Hepatocyte (in vitro differentiated cells): ENCODE measurements around the gene ARHGDIG. TPM values are rescaled to one million over a fixed set of nuclear protein-coding genes. Genes with fewer than 3 reads are reported as not detected.

ENCODE experiments used
- DNase-seq: peaks from one replicate; pipeline ENCODE4 v3.0.0-alpha.2; 2016; ENCODE audit warnings: low spot score
- H2AFZ ChIP-seq: fragments of 200-600 bp; sonication (generic); 2 replicates; pipeline ENCODE4 v1.6.0; 2016; ENCODE audit warnings: antibody characterized with exemption, mild to moderate bottlenecking
- H3K27ac ChIP-seq: fragments of 200-600 bp; sonication (generic); 2 replicates; pipeline ENCODE4 v1.5.1; 2016; ENCODE audit warnings: mild to moderate bottlenecking
- H3K27me3 ChIP-seq: fragments of 200-600 bp; sonication (generic); 2 replicates; pipeline ENCODE4 v1.6.1; 2016
- H3K36me3 ChIP-seq: fragments of 200-600 bp; sonication (generic); replicated peaks from 2 replicates; pipeline ENCODE4 v1.5.1; 2016; ENCODE audit warnings: low read depth; ENCODE audit not compliant: insufficient read depth
- H3K4me1 ChIP-seq: fragments of 200-600 bp; sonication (generic); 2 replicates; pipeline ENCODE4 v1.5.1; 2016; ENCODE audit warnings: mild to moderate bottlenecking, moderate library complexity; ENCODE audit not compliant: insufficient read depth
- H3K4me2 ChIP-seq: fragments of 200-600 bp; sonication (generic); 2 replicates; pipeline ENCODE4 v1.6.0; 2016
- H3K4me3 ChIP-seq: fragments of 200-600 bp; sonication (generic); 2 replicates; pipeline ENCODE4 v1.5.1; 2016; ENCODE audit warnings: mild to moderate bottlenecking
- H3K79me2 ChIP-seq: fragments of 200-600 bp; sonication (generic); 2 replicates; pipeline ENCODE4 v1.6.0; 2017; ENCODE audit warnings: mild to moderate bottlenecking
- H3K9me2 ChIP-seq: fragments of 200-600 bp; sonication (generic); replicated peaks from 2 replicates; pipeline ENCODE4 v1.6.0; 2017; ENCODE audit warnings: mild to moderate bottlenecking; ENCODE audit not compliant: insufficient read depth
- H3K9me3 ChIP-seq: fragments of 200-600 bp; sonication (generic); 2 replicates; pipeline ENCODE4 v1.5.1; 2016; ENCODE audit warnings: low read depth, mild to moderate bottlenecking
- H4K20me1 ChIP-seq: fragments of 200-600 bp; sonication (generic); 2 replicates; pipeline ENCODE4 v1.6.0; 2016; ENCODE audit warnings: mild to moderate bottlenecking; ENCODE audit not compliant: insufficient read depth, poor library complexity, severe bottlenecking
- CTCF ChIP-seq: fragments of 200-600 bp; sonication (generic); IDR thresholded peaks from 2 replicates; pipeline ENCODE4 v1.5.1; 2016; ENCODE audit warnings: antibody characterized with exemption, mild to moderate bottlenecking; ENCODE audit not compliant: poor library complexity
- EZH2 ChIP-seq: fragments of 200-600 bp; sonication (generic); IDR thresholded peaks from 2 replicates; pipeline ENCODE4 v1.6.1; 2016; ENCODE audit warnings: antibody characterized with exemption, mild to moderate bottlenecking, borderline replicate concordance
- EZH2phosphoT487 ChIP-seq: fragments of 200-600 bp; sonication (generic); IDR thresholded peaks from one replicate; pipeline ENCODE4 v1.6.1; 2018; ENCODE audit warnings: antibody characterized with exemption, mild to moderate bottlenecking, low read depth, moderate library complexity; ENCODE audit not compliant: unreplicated experiment, severe bottlenecking
- WGBS: methylation state at CpG from one replicate; pipeline ENCODE4 v1.1.6; 2016; ENCODE audit warnings: low lambda C conversion rate; ENCODE audit errors: missing lambda C conversion rate; 5-methylcytosine and 5-hydroxymethylcytosine counted together
- polyA plus RNA-seq: library from polyadenylated mRNA; unstranded; fragments of >200 nt; fragmentation: Nextera tagmentation; extraction: Ambion mirVana; gene quantifications from 2 replicates; pipeline ENCODE4 v1.2.1, GENCODE V29; 2016
- total RNA-seq: library from RNA; depleted of rRNA; stranded (reverse); fragments of >200 nt; gene quantifications from 2 replicates; pipeline ENCODE4 v1.2.3, GENCODE V29; 2014

The ARHGDIG gene
- total and polyA plus RNA-seq, 2 experiments from 2014 or later, result 1.1 TPM; not detected in 1

DNA sequence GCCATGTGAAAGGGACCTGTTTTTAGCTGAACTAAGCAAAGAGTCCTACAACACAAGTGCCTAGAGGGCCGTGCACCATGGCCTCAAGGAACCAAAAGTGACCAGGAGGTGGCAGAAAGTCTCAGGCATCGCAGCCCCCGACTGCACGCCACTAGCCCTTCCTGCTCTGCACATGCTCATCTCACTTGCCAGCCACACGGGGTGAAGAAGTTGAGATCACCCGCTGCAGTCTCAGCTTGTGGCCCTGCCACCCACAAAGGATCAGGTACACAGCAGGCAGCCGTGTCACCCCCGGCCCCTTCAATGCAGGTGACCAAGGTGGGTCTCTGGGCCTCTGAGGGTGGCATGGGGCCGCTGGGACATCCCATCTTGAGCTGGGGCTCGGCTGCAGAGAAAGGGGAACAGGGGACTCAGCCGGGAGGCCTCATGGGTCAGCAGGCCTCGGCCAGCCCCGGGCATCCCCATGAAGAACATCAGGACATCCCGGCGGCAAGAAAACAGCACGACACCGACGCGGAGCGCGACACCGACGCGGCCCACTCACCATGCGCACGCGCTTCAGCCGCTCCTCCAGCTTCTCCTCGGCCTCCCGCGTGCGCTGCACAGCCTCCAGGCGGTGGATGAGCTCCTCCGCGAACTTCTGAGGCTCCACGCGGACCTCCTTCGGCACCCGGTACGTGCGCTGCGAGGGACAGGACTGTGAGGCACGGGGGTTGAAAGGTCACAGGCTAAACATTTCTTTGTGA lies 23.5 kb downstream of the ARHGDIG start:
- Histone ChIP-seq H4K20me1 (no peaks in the 10 kb centered on the region), H3K9me3 (no peaks in the 10 kb centered on the region), H3K9me2 (no peaks in the 10 kb centered on the region), H3K36me3 (no peaks in the 10 kb centered on the region), H3K4me1 (no peaks in the 10 kb centered on the region), H3K27ac (no peak overlapping the region), H3K4me2 (no peak overlapping the region), H2AFZ (no peak overlapping the region), H3K79me2 (no peaks in the 10 kb centered on the region), H3K27me3 (no peaks in the 10 kb centered on the region), H3K4me3 (no peak overlapping the region)
- TF ChIP-seq EZH2phosphoT487 (no peak), CTCF (no peak), EZH2 (no peak)
- DNase-seq, result no peak
- 93% methylated on average over 42 of the region's 43 CpGs for WGBS

DNA sequence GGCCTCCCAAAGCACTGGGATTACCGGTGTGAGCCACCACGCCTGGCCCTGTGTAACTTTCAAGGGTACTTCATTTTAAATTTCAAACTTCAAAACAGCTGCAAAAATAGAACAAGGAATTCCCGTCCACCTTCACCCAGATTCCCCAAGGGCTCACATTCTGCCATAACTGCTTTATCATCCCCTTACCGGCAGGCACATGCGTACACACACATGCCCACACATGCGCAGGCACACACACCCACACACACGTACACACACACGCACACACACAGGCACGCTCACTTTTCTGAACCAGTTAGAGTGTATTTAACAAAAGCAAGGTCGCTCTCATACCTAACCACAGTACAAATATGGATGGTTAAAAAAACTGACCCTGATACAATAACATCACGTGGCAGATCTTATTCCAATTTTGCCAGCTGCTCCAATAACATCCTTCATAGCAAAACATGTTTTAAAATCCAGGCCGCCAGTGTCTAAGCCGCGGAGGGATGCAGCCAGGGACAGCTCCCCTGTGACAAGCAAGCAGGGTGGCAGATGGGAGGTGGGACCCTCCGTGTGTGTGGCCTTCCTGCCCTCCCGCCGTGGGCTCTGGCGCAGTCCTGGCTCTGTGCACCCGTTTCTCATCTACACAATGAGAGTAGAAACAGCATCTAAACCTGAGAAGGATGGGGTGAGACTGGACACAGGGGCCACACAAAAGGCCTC lies 25.7 kb downstream of the ARHGDIG start:
- Histone ChIP-seq H3K79me2 (no peaks in the 10 kb centered on the region), H3K27me3 (no peaks in the 10 kb centered on the region), H4K20me1 (no peaks in the 10 kb centered on the region), H3K36me3 (no peaks in the 10 kb centered on the region), H3K4me2 (no peak overlapping the region), H3K9me3 (no peaks in the 10 kb centered on the region), H3K4me1 (no peaks in the 10 kb centered on the region), H3K4me3 (no peak overlapping the region), H3K27ac (no peak overlapping the region), H2AFZ (no peak overlapping the region), H3K9me2 (no peaks in the 10 kb centered on the region)
- DNase-seq, result no peak
- no peak for TF ChIP-seq EZH2
- TF ChIP-seq CTCF, result no peak
- TF ChIP-seq EZH2phosphoT487, result no peak
- WGBS, result 97% methylated on average over 19 of the region's 19 CpGs

DNA sequence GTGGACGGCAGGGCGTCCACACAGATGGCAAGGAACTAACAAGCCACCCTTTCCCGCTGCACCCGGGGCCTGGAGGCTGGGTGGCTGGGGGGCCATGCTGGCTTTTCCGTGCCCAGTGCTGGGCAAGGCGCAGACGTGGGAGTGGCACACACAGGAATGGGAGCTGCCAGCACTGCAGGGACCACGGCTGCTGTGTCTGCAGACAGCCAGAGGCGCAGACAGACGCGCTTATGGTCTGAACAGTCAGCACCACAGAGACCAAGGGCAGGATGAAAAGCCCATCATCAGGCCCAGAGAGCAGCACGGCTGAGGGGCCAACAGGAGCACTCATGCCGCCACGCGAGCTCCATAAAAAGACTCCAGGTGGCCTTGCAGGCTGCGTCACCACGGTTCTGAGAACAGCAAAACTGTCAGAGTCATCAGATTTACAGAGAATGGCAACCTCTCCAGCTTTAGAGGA lies 26.6 kb downstream of the ARHGDIG start:
- Histone ChIP-seq H3K27me3 (no peaks in the 10 kb centered on the region), H4K20me1 (no peaks in the 10 kb centered on the region), H2AFZ (no peak overlapping the region), H3K4me3 (no peak overlapping the region), H3K4me1 (no peaks in the 10 kb centered on the region), H3K9me2 (no peaks in the 10 kb centered on the region), H3K36me3 (no peaks in the 10 kb centered on the region), H3K27ac (no peak overlapping the region), H3K4me2 (no peak overlapping the region), H3K79me2 (no peaks in the 10 kb centered on the region), H3K9me3 (no peaks in the 10 kb centered on the region)
- no peak for DNase-seq
- TF ChIP-seq EZH2phosphoT487, result no peak
- TF ChIP-seq CTCF, result no peak
- TF ChIP-seq EZH2, result no peak
- WGBS, result 96% methylated on average over 17 of the region's 17 CpGs
